GM21717 (cell line): ENCODE results near the gene IL3.

Source experiments
- ATAC-seq: cut with Tn5 transposase; IDR thresholded peaks from one replicate; pipeline ENCODE4 v1.9.1; 2021; ENCODE audit warnings: mild to moderate bottlenecking, moderate library complexity; ENCODE audit not compliant: unreplicated experiment

The IL3 gene

GRCh38 chr5:132110930-132111329 is 50.5 kb downstream of the IL3 start:
- ATAC-seq: no peak

GRCh38 chr5:132112111-132112510 is 51.7 kb downstream of the IL3 start:
- ATAC-seq: no peak
